GM04504 (cell line): ENCODE measurements around the gene CHRND.

Experiments used
- DNase-seq: peaks from one replicate; pipeline ENCODE4 v3.0.0-alpha.2; 2012; ENCODE audit warnings: low read depth

Gene CHRND

GRCh38 chr2:232576995-232577394 is 51.0 kb downstream of the CHRND start:
- no peak for DNase-seq

DNA sequence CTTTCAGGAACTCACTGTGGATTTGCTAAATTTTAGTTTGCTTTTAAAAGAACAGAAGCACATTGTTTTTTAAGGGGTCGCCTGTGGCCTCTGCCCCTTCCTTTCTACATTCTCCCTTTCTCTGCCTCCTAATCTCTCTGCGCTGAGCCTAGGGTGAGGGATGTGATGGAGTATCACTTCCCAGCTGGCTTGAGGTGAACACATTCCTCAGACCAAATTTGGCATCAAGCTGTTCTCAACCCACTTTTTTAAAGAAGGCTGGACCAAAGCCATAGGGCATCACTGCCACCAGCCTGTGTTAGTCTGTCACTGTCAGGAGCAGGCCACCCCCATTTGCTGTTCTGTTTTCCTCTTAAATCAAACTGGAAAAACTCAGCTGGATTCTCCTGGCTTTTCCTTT is 51.9 kb downstream of the CHRND start:
- DNase-seq: no peak

DNA sequence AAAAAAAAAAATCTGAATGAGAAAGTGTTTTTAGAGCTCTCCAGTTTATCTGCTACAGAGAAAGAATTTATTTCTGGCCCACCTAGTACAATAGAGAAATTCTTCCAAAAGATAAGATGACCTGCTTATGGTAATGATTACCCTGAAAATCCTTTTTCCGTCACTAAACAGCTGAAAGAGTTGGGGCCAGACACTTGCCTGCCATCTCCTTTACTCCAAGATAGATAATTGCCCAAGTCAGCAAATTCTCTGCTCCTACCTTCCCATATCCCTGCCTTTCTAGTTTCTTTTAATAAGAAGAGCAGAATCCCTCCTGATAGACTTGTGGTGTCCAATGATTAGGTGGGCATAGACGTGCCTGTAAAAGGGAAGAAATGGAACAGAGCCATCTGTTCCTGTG is 52.7 kb downstream of the CHRND start:
- no peak for DNase-seq

DNA sequence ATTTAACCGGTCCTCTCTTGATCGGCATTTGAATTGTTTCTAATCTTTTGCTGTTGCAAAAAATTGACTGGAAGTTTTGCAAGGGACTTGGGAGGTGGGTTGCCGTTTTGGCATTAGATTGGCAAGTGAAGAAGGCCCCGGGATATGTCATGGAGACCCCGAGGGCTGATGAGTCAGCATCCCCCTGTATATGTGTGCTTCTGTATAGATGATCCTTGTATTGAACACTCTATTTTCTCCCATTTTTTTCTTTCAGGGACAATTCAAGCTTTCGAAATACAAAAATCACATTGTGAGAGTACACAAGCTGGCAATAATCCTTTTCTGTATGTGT is 54.7 kb downstream of the CHRND start:
- DNase-seq: no peak

DNA sequence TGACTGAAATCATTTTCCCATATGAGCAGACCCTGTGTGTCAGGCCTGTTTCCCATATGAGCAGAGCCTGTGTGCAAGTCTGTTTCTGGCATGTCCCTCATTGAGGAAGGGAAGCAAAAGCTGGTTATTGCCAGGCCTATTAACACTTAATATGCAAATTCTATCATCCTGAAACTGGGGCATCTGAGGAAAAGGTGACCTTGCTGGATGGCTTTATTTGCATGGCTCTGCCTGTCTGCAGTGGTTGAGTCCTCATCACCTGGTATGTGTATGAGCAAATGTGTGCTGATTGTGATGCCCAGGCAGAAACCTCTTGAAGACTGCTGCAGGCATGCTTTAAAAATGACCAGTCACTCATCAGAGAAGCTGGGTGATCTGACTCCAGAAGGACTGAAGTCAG is 55.8 kb downstream of the CHRND start:
- no peak for DNase-seq

DNA sequence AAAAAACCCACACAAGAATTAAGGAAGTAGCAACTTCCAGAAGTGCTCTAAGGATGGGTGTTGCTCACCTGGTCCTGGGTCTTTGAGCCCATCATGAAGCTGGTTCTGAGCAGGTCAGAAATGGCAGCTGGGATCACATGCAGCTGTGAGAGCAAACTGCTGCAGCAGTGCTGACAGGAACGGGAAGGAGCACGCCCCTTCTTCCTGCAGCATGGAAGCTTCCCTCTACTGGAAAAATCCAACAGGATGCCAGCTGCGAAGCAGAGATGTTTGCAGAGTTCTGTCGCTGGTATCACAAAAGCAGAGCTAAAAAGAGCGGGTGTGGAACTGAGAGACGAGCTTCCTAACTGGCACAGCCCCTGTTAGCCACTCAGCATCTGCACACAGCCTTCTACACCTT is 58.3 kb downstream of the CHRND start:
- no peak for DNase-seq
